Eye (tissue), 1 donor: ENCODE data around the gene CNTNAP3B.
A peak's percentile ranks its signal among the peaks of the same experiment; 100 is the strongest.
"Not testable (repeated sequence)": the region's sequence is repeated elsewhere in the genome, so short reads cannot be mapped to it uniquely, and the experiment has no call there.

ENCODE experiments used
- DNase-seq: peaks from one replicate; pipeline ENCODE4 v3.0.0-alpha.2; 2015

The CNTNAP3B gene

DNA sequence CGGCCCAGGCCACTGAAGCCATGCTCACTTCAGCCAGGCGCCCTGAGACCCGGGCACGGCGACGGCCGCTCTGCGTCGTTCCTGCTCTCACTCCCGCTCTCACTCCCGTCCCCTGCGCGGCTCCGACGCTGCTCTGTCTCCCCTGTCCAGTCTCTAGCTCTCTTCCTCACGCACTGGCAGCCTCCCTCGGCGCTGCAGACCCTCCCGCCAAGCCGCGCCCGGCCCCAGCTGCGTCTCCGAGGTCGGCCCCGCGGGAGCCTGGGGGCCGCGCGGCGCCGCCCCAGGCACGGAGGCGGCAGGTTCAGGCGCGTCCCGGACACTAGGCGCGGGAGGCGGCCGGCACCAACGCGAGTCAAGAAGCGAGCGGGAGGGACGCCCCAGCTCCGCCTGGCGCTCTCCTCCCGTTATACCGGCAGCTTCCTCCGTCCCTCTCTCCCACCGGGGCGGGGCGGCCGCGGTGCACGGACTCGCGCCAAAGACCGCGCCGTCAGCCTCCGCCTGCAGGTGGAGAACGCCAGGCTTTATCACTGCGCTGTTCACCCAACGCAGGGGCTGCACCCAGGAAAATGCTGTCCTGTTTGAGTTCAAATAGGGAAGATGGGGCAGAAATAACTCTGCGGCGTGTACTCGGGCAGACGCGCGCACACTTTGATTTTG is at the start of gene CNTNAP3B:
Gene CNTNAP3B, minus strand, starts transcription at position 354 of the 657 bp plus-strand sequence. Its CDS starts 332 bp downstream, at position 22.
- peak; percentile 38 for DNase-seq

DNA sequence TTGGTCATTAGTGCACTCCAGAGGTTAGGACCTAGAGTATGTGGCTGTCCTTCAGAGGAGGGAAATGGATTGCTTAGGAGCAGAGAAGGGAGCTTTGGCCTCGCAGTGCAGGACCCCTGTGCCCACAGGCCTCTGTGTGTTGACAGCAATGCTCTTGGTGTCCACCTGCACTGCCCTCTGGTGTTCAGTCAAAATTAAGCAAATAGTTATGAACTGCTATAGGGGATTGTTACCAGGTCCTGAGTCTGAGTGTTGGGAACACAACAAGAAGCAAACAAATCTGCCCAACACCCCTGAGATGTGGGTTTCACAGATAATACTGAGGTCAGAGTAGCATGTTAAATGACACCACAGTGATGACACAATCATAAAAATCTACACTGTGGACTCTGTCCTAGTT is 31.1 kb upstream of the CNTNAP3B start:
- peak; percentile 52 for DNase-seq

- DNase-seq = peak; percentile 67
Observed at GRCh38 chr9:42127056-42127841, 2.0 kb downstream of the CNTNAP3B start.

DNA sequence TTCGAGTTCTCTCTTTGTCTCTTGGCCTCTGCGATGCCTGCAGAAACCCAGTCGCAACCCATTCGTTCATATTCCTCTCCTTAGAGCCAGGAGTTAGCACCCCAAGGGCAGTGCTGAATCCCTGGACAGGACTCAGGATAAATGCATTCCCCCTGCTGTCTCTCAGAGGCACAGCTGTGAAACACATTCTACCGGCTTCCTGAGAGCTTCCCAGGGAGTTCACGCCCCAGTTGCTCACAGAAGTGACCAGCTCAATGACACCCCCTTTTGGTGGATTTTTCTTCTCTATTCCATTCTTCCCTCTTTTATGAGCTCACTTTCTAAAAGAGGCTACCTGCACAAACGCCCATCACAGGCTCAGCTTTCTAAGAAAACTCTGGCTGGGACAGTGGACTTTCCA is 8.2 kb downstream of the CNTNAP3B start:
- DNase-seq = peak; percentile 53

- DNase-seq = not testable (repeated sequence)
Observed at GRCh38 chr9:42095929-42096328, 33.3 kb downstream of the CNTNAP3B start.

- DNase-seq = not testable (repeated sequence)
Observed at GRCh38 chr9:42084559-42084952, 44.7 kb downstream of the CNTNAP3B start.

- not testable (repeated sequence) for DNase-seq
Observed at GRCh38 chr9:42083877-42084558, 45.2 kb downstream of the CNTNAP3B start.

DNA sequence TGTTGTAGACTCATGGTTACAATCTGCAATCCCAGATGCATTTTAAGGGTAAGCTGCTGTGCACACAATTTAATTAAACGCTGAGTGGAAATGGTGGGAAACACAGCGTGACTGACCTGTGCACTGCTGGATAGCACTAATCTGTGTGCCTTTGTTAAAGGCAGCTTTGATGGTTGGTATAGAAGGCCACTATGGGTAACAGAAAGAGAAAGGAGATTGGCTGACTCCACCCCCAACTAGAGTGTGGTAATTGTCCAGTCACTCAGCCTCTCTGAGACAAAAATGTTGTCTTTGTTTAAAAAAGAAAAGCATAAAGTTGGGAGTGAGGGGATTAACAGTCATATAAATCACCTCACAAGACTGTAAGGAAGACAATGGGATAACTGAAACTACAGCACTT is 48.9 kb downstream of the CNTNAP3B start:
- DNase-seq = peak; percentile 31

DNA sequence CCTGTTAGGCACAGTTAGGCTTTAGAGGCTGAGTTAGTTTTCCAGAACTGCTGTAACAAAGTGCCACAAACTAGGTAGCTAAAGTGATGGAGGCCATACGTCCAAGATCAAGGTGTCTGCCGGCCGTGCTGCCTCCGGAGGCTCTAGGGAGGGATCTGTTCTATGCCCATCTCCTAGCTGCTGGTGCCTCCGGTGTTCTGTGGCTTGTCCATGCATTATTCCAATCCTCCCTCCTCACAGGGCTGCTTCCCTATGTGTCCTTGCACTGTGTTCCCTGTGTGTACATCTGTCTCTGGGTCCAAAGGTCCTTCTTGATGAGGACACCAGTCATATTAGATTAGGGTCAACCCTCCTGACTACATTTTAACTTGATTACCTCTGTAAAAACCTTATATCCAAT is 54.4 kb downstream of the CNTNAP3B start:
- DNase-seq = not testable (repeated sequence)

DNA sequence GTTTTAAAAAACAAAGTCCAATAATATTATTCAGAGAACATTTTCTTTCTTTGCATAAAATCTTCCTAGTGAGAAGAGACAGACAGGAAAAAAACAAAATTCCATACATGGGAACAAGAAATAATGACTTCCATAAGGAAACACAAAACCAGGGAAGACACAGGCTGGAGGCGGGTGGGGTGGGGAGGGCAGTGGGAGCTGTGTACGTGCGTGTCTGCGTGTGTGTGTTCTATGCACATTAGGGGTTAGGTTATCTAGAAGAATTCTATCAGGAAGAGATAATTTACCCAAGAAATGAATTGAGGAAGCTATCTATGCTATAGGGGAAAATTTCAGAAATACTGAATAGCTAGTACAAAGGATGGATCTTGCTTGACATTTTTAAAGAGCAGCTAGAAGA is 58.2 kb downstream of the CNTNAP3B start:
- not testable (repeated sequence) for DNase-seq

GRCh38 chr9:42070035-42070799 is 59.0 kb downstream of the CNTNAP3B start:
- DNase-seq = not testable (repeated sequence)

GRCh38 chr9:42053874-42054273 is 75.4 kb downstream of the CNTNAP3B start:
- not testable (repeated sequence) for DNase-seq

GRCh38 chr9:42050701-42051100 is 78.5 kb downstream of the CNTNAP3B start:
- not testable (repeated sequence) for DNase-seq

DNA sequence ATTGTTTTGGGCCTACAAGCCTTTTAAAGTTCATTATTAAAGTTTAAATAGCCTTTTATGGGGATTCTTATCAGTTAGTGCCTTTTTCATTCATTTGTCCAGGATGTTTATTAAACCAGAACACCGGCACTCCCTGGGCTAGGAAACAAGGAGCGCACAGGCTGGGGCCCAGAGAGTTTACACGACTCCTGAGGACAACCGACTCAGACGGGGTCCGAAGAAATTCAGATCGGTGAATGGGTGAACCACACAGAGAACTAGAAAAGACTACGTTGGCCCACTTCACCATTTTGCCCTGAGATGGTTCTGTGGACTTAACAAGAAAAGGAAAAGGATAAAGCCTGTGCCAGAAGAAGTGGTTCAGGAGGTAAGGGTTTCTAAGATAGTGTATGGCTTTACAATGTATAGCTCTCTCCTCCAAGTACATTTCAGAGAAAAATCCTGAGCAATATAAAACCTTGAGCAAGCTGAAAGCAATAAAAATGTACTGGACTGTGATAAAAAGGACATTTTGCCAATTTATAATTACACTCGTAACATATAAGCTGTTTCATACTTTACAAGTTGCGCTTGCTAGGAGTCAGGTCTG is 84.7 kb downstream of the CNTNAP3B start:
- DNase-seq = not testable (repeated sequence)

DNA sequence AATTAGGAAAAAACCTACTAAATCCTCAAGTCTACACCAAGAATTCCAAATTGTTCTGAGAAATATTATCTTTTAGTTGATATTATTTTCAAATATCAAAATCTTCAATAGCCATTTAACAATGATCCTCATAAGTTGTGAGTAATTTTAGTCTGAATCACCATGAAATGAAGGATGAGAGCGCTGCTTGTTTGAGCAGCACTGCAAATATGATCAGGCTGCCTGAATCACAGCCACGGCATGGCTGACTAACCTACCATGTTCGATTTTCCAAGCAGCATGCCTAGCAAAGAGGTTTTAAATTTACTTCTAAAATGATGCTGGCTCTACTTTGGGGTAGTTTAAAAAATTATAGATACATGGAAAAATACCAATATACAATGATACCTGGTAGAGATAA is 95.7 kb downstream of the CNTNAP3B start:
- not testable (repeated sequence) for DNase-seq

DNA sequence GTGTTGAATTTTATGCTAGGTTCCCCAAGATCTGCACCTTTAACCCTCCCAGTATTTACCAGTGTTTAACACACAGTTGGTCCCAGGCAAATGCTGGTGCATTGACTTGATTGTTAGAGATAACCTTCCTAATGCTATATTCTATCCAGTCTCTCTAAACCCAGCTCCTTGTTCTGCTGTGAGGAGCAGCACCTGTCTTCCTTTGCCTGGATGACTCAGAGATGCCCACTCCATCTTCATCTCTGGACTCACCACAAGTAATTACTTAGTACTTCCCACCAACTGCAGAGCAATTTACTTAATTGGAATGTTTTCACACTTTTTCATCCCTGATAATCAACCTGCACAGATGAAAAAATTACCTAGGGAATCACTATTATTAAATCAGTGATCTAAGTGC is 108.6 kb downstream of the CNTNAP3B start:
- DNase-seq = not testable (repeated sequence)

- not testable (repeated sequence) for DNase-seq
Observed at GRCh38 chr9:42018220-42018922, 110.9 kb downstream of the CNTNAP3B start.

DNA sequence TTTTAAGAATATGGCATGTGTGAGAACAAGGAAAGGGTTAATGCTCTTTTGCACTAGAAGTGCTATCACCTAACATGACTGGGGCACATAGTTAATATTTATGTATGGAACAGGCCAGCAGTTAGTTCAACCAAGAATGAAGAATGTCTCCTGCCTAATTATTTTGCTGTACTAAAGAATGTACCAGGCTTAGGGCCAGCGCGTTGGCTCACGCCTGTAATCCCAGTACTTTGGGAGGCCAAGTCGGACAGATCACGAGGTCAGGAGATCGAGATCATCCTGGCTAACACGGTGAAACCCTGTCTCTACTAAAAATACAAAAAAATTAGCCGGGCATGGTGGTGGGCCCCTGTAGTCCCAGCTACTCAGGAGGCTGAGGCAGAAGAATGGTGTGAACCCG is 114.9 kb downstream of the CNTNAP3B start:
- not testable (repeated sequence) for DNase-seq

DNA sequence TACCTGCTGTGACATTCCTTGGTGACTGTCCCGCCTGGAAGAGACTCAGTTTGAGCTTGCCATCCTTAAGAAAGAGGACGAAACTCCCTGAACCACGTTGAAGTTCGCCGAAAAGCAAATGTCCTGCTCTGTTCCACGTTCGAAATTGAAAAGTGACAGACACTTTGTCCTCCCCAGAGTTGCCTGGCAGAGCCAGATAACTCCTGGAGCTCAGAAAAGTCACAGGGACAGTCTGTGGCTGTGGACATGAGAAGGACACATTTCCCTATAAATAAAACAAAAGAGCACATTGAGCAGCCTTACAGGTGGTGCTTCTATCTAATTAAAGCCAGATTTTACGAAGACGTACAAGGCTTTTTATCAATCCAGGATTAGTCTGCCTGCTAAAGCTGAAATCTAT is 137.6 kb downstream of the CNTNAP3B start:
- not testable (repeated sequence) for DNase-seq

DNA sequence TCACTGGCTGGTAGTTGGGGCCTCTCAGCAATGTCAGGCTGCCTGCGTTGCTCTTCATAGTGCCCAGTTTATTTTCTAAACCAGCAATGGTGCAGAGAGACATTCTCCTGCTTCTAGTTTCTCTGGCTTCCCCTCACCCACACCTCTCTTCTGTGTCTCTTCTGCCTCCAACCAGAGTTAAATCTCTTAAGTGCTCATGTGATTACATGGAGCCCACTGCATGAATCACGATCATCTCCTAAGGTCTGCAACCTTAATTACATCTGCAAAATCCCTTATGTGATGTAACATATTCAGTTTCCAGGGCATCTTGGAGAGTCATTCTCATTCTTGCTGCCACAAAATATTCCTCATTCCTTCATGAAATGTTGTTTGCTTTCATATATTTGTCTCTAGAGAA is 149.0 kb downstream of the CNTNAP3B start:
- not testable (repeated sequence) for DNase-seq

- not testable (repeated sequence) for DNase-seq
Observed at GRCh38 chr9:41977965-41978600, 151.1 kb downstream of the CNTNAP3B start.
